H9 (cell line): ENCODE results near the gene AIF1L. TPM values are rescaled to one million over a fixed set of nuclear protein-coding genes. Genes with fewer than 3 reads are reported as not detected.

Source experiments
- DNase-seq: peaks from one replicate; pipeline ENCODE4 v3.0.0-alpha.2; 2017
- H2AFZ ChIP-seq: one replicate; pipeline ENCODE4 v1.6.1; 2013; ENCODE audit warnings: mild to moderate bottlenecking, low read length, control low read depth, moderate library complexity
- H2AK5ac ChIP-seq: 2 replicates; pipeline ENCODE4 v1.6.1; 2013; ENCODE audit warnings: low read length, control low read depth, mixed read lengths; ENCODE audit not compliant: insufficient read length
- H2BK120ac ChIP-seq: one replicate; pipeline ENCODE4 v1.6.1; 2013; ENCODE audit warnings: low read depth, mild to moderate bottlenecking, low read length, control low read depth, inconsistent platforms; ENCODE audit not compliant: poor library complexity, severe bottlenecking
- H2BK12ac ChIP-seq: 2 replicates; pipeline ENCODE4 v1.6.1; 2013; ENCODE audit warnings: low read length, control low read depth, mixed read lengths, low read depth; ENCODE audit not compliant: insufficient read length
- H2BK15ac ChIP-seq: 2 replicates; pipeline ENCODE4 v1.6.1; 2013; ENCODE audit warnings: low read depth, low read length, control low read depth
- H2BK20ac ChIP-seq: one replicate; pipeline ENCODE4 v1.6.1; 2013; ENCODE audit warnings: low read depth, mild to moderate bottlenecking, low read length, control low read depth, inconsistent platforms; ENCODE audit not compliant: poor library complexity, severe bottlenecking
- H2BK5ac ChIP-seq: 2 replicates; pipeline ENCODE4 v1.6.1; 2013; ENCODE audit warnings: low read length, control low read depth, mixed read lengths; ENCODE audit not compliant: insufficient read length
- H3K14ac ChIP-seq: 2 replicates; pipeline ENCODE4 v1.6.1; 2013; ENCODE audit warnings: low read length, control low read depth; ENCODE audit not compliant: insufficient read depth
- H3K18ac ChIP-seq: 2 replicates; pipeline ENCODE4 v1.6.1; 2013; ENCODE audit warnings: low read depth, mild to moderate bottlenecking, mixed read lengths, low read length, control low read depth; ENCODE audit not compliant: insufficient read length
- H3K23ac ChIP-seq: 2 replicates; pipeline ENCODE4 v1.6.1; 2013; ENCODE audit warnings: low read length, control low read depth, mixed read lengths, low read depth; ENCODE audit not compliant: insufficient read length
- H3K23me2 ChIP-seq: 2 replicates; pipeline ENCODE4 v1.6.1; 2013; ENCODE audit warnings: low read depth, mild to moderate bottlenecking, mixed read lengths, low read length, control low read depth; ENCODE audit not compliant: insufficient read length, poor library complexity, severe bottlenecking
- H3K27ac ChIP-seq: 2 replicates; pipeline ENCODE4 v1.5.1; 2013; ENCODE audit warnings: low read length, control low read depth, mixed read lengths, low read depth; ENCODE audit not compliant: insufficient read length
- H3K27me3 ChIP-seq: 2 replicates; pipeline ENCODE4 v1.6.1; 2013; ENCODE audit warnings: low read length, control low read depth, inconsistent platforms; ENCODE audit not compliant: insufficient read depth
- H3K4ac ChIP-seq: 2 replicates; pipeline ENCODE4 v1.6.1; 2013; ENCODE audit warnings: low read depth, mild to moderate bottlenecking, control low read depth, inconsistent platforms, low read length, moderate library complexity
- H3K4me1 ChIP-seq: 2 replicates; pipeline ENCODE4 v1.6.1; 2013; ENCODE audit warnings: low read length, control low read depth, inconsistent platforms; ENCODE audit not compliant: insufficient read depth
- H3K4me2 ChIP-seq: 2 replicates; pipeline ENCODE4 v1.6.1; 2013; ENCODE audit warnings: low read length, control low read depth, mixed read lengths; ENCODE audit not compliant: insufficient read length, insufficient read depth
- H3K56ac ChIP-seq: 2 replicates; pipeline ENCODE4 v1.6.1; 2013; ENCODE audit warnings: low read depth, mild to moderate bottlenecking, mixed read lengths, low read length, control low read depth; ENCODE audit not compliant: insufficient read length
- H3K79me1 ChIP-seq: 2 replicates; pipeline ENCODE4 v1.6.1; 2013; ENCODE audit warnings: low read depth, mild to moderate bottlenecking, moderate library complexity, low read length, control low read depth, inconsistent platforms; ENCODE audit not compliant: insufficient read depth, poor library complexity, severe bottlenecking
- H3K79me2 ChIP-seq: 2 replicates; pipeline ENCODE4 v1.6.1; 2013; ENCODE audit warnings: low read length, control low read depth, inconsistent platforms; ENCODE audit not compliant: insufficient read depth
- H3K9ac ChIP-seq: 2 replicates; pipeline ENCODE4 v1.6.1; 2013; ENCODE audit warnings: low read length, control low read depth, mixed read lengths; ENCODE audit not compliant: insufficient read length; ENCODE audit errors: extremely low read depth
- H3K9me3 ChIP-seq: one replicate; pipeline ENCODE4 v1.6.1; 2013; ENCODE audit warnings: low read depth, low read length, inconsistent platforms; ENCODE audit not compliant: control insufficient read depth
- H3T11ph ChIP-seq: one replicate; pipeline ENCODE4 v1.6.1; 2013; ENCODE audit warnings: mild to moderate bottlenecking, low read length, control low read depth, inconsistent platforms
- H4K20me1 ChIP-seq: one replicate; pipeline ENCODE4 v1.6.1; 2013; ENCODE audit not compliant: control insufficient read depth, insufficient read length, insufficient read depth
- H4K5ac ChIP-seq: 2 replicates; pipeline ENCODE4 v1.6.1; 2013; ENCODE audit warnings: low read depth, mild to moderate bottlenecking, mixed read lengths, low read length, control low read depth; ENCODE audit not compliant: insufficient read length
- H4K8ac ChIP-seq: replicated peaks from 2 replicates; pipeline ENCODE4 v1.6.1; 2013; ENCODE audit warnings: low read length, control low read depth, mixed read lengths, low read depth; ENCODE audit not compliant: insufficient read length
- H4K91ac ChIP-seq: 2 replicates; pipeline ENCODE4 v1.6.1; 2013; ENCODE audit warnings: low read depth, mild to moderate bottlenecking, moderate library complexity, mixed read lengths, low read length, control low read depth; ENCODE audit not compliant: insufficient read length
- H3K27ac Mint-ChIP-seq, 3 experiments: 2 replicates in 2 of 3; 3 replicates in 1 of 3; pipeline ENCODE4 v1.8.0; 2020 to 2021; ENCODE audit warnings: mixed read lengths in 3 of 3, mild to moderate bottlenecking in 1 of 3, moderate library complexity in 1 of 3
- H3K27me3 Mint-ChIP-seq: 2 replicates; pipeline ENCODE4 v1.8.0; 2021; ENCODE audit warnings: low read depth, mild to moderate bottlenecking, moderate library complexity, mixed read lengths
- H3K36me3 Mint-ChIP-seq, 3 experiments: 2 replicates in 2 of 3; 3 replicates in 1 of 3; pipeline ENCODE4 v1.8.0; 2020 to 2021; ENCODE audit warnings: low read depth in 3 of 3, mixed read lengths in 3 of 3; ENCODE audit not compliant: insufficient read depth in 1 of 3
- H3K4me1 Mint-ChIP-seq, 2 experiments: 2 replicates each; pipeline ENCODE4 v1.8.0; 2020; ENCODE audit warnings: mixed read lengths in 2 of 2
- H3K4me3 Mint-ChIP-seq, 2 experiments: 2 replicates in 1 of 2; 3 replicates in 1 of 2; pipeline ENCODE4 v1.8.0; 2020 to 2021; ENCODE audit warnings: mild to moderate bottlenecking in 2 of 2, mixed read lengths in 2 of 2, moderate library complexity in 1 of 2
- H3K9me3 Mint-ChIP-seq, 2 experiments: 2 replicates in 1 of 2; 3 replicates in 1 of 2; pipeline ENCODE4 v1.8.0; 2020; ENCODE audit warnings: mild to moderate bottlenecking in 2 of 2, mixed read lengths in 2 of 2, moderate library complexity in 1 of 2
- WGBS: extraction: QIAGEN DNeasy Blood & Tissue Kit; methylation state at CpG from one replicate; pipeline ENCODE4 v1.1.7; 2013; ENCODE audit warnings: missing lambda C conversion rate, low lambda C conversion rate, mixed read lengths; ENCODE audit not compliant: insufficient read length; ENCODE audit errors: extremely low coverage; 5-methylcytosine and 5-hydroxymethylcytosine counted together
- total RNA-seq: library from RNA; stranded (reverse); gene quantifications from 2 replicates; pipeline ENCODE4 v1.2.1, GENCODE V29; 2021
- TF ChIP-seq, protein P1 (sequence below): fragments of 200-600 bp; sonication (generic); conservative IDR thresholded peaks from 3 replicates; pipeline ENCODE4 v1.8.0; 2021; ENCODE audit warnings: antibody characterized with exemption, mild to moderate bottlenecking

The AIF1L gene
- total RNA-seq, 1 experiment from 2014 or later = 122 TPM

- peaks cover 52 to 64% of the 10 kb centered on the region in 2 experiments for H3K4me1 Mint-ChIP-seq
- no peak overlapping the region for H4K91ac ChIP-seq
- no peak overlapping the region for H3K56ac ChIP-seq
- peaks cover 10 to 48% (median 24%) of the 10 kb centered on the region in 3 experiments; a peak in 6 of 7 replicates for H3K36me3 Mint-ChIP-seq
- H3K27ac ChIP-seq = no peak overlapping the region
- H3K4me1 ChIP-seq = peaks cover 20% of the 10 kb centered on the region; the same call in 1 of the 2 replicates
- H2BK120ac ChIP-seq = no peak overlapping the region
- no peaks in the 10 kb centered on the region for H3K27me3 ChIP-seq
- no peak overlapping the region for H2BK20ac ChIP-seq
- peaks cover 6% of the 10 kb centered on the region for H3K27me3 Mint-ChIP-seq
- no peaks in the 10 kb centered on the region for H4K20me1 ChIP-seq
- no peak overlapping the region for H4K8ac ChIP-seq
- peaks cover 3% of the 10 kb centered on the region for H3K23me2 ChIP-seq
- H4K5ac ChIP-seq = peak overlapping the region; percentile 45
- no peak overlapping the region for H3K4ac ChIP-seq
- no peak overlapping the region for H3K4me2 ChIP-seq
- DNase-seq = no peak
- TF ChIP-seq, protein P1, sequence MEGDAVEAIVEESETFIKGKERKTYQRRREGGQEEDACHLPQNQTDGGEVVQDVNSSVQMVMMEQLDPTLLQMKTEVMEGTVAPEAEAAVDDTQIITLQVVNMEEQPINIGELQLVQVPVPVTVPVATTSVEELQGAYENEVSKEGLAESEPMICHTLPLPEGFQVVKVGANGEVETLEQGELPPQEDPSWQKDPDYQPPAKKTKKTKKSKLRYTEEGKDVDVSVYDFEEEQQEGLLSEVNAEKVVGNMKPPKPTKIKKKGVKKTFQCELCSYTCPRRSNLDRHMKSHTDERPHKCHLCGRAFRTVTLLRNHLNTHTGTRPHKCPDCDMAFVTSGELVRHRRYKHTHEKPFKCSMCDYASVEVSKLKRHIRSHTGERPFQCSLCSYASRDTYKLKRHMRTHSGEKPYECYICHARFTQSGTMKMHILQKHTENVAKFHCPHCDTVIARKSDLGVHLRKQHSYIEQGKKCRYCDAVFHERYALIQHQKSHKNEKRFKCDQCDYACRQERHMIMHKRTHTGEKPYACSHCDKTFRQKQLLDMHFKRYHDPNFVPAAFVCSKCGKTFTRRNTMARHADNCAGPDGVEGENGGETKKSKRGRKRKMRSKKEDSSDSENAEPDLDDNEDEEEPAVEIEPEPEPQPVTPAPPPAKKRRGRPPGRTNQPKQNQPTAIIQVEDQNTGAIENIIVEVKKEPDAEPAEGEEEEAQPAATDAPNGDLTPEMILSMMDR = no peak
- peak overlapping the region; percentile 5 for H3K18ac ChIP-seq
- no peak overlapping the region for H2AK5ac ChIP-seq
- no peak overlapping the region; a peak in 1 of 5 replicates for H3K4me3 Mint-ChIP-seq
- no peaks in the 10 kb centered on the region; a peak in 1 of 5 replicates for H3K9me3 Mint-ChIP-seq
- H3T11ph ChIP-seq = no peak overlapping the region
- H3K9ac ChIP-seq = peak overlapping the region; percentile 34
- no peak overlapping the region for H2AFZ ChIP-seq
- no peaks in the 10 kb centered on the region for H3K79me1 ChIP-seq
- no peak overlapping the region for H2BK15ac ChIP-seq
- no peak overlapping the region for H2BK5ac ChIP-seq
- H3K27ac Mint-ChIP-seq = peak overlapping the region; percentile 55 to 91 (median 87); a peak in 4 of 7 replicates
- no peaks in the 10 kb centered on the region for H3K9me3 ChIP-seq
- no peak overlapping the region for H2BK12ac ChIP-seq
- no CpG with 5 or more reads among the region's 9 CpGs for WGBS
- peak overlapping the region; percentile 73; the same call in 1 of the 2 replicates for H3K14ac ChIP-seq
- H3K79me2 ChIP-seq = no peaks in the 10 kb centered on the region; the same call in 1 of the 2 replicates
- H3K23ac ChIP-seq = no peak overlapping the region
These were observed 4.1 kb downstream of the AIF1L start for GRCh38 chr9:131100445-131100844.
